B cell (primary cell): Measurements from ENCODE around the gene IFI27L2.

Source experiments
- CTCF ChIP-seq: fragments of 200-600 bp; IDR thresholded peaks from one replicate; pipeline ENCODE4 v1.8.0; 2022; ENCODE audit warnings: antibody characterized with exemption, mild to moderate bottlenecking
- EZH2 ChIP-seq: IDR thresholded peaks from 2 replicates; pipeline ENCODE4 v1.6.1; 2012; ENCODE audit warnings: borderline replicate concordance, low read depth, mild to moderate bottlenecking, moderate library complexity, low read length; ENCODE audit not compliant: insufficient read depth, poor library complexity, severe bottlenecking

- no peak for TF ChIP-seq EZH2
- no peak for TF ChIP-seq CTCF
Observed at GRCh38 chr14:94079891-94080620, 49.3 kb downstream of the IFI27L2 start.
